Measurements from ENCODE around the gene AGO4.
"Not testable (repeated sequence)": the region's sequence is repeated elsewhere in the genome, so short reads cannot be mapped to it uniquely, and the experiment has no call there.

AGO4 gene

DNA sequence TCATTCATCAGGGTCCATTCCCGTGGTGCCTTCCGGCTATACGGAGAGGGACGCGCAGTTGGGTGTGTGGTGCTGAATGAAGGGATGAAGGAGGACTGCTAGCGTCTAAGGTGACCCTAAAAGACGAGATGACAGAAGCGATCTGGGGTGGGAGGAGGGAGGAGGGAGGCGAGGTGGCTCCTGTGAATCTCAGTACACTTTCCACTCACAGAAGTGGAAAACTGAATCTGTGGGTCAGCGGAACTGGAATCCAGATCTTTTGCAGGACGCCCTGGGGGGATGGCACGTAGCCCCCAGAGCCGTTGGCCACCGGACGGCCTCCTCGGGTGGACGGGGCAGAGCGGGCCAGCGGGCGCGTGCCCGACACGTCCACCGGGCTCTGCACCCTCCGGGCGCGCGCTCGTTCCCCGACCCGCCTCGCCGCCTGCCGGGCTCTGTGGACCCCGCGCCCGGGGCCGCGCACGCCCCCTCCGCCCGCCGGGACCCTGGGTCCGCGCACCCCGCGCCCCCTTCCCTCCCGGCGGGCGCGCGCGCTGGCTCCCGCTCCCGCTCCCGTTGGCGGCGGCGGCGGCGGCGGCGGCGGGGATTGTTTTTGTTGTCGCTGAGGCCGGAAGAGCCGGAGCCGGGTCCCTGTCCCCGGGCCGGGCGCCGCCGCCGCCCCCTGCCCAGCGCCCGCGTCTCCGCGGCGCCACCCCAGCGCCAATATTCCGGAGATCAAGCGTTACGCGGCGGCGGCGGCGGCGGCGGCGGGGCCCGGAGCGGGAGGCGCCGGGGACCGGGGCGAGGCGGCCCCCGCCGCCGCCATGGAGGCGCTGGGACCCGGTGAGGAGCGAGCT lies at the start of gene AGO4:
Gene AGO4 (plus strand): TSS at position 403 of the 836 bp plus-strand sequence. CDS start 401 bp downstream, at position 804.
- DNase-seq (ENCODE audit: low spot score) = peak; percentile 92

DNA sequence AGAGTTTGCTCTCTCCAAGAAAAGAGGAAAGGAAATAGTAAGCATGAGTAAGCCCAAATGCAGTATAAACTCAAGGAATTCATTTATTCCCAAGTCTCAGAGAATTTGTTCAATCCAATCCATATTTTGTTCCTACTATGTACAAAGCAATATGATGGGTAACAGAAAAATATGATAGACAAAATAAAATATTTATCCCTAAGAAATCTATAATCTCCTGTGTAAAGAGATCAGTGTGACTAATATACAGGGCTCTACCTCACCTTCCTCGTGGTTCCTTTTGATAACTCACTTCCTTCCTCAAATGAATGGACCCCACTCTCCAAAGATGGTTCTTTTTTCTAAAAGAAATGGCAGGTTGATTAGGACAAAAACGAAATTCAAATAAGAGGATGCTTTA lies 45.7 kb upstream of the AGO4 start:
- DNase-seq (ENCODE audit: low spot score) = no peak

DNA sequence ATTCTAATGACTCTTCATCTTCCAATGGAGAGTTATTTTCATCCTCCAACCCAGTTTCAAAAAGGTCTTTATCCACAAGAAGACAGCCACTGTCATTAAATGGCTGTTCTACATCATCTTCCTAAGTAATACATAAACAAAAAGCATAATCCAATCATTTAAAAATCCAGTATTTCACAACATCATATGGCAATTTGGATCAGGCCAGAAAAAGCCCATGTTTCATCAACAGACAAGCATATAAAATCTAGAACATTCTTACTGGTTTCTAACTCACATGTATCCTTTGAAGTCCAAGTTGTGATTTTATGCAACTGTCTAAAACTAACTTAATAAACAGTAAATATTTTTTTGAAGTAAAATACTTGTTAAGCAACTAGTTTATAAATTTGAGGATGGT lies 44.6 kb upstream of the AGO4 start:
- DNase-seq (ENCODE audit: low spot score) = no peak

DNA sequence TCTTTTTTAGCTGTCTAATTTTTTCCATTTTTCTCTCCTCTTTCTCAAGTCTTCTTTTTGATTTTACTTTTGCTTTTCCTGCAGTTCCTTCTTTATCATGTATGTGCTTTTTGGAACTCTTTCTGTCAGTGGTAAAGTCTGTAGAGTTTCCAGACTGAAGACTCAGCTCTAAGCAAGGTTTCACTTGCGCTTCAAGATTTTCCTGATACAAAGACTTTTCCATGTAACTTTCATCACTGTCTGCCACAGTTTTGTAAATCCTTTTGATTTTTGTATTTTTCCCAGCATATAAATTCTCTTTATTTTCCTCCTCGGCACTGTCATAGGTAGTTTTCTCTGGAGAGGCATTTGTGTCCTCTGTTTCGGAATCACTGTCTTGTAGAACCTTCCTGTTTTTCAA lies 43.5 kb upstream of the AGO4 start:
- no peak for DNase-seq (ENCODE audit: low spot score)

DNA sequence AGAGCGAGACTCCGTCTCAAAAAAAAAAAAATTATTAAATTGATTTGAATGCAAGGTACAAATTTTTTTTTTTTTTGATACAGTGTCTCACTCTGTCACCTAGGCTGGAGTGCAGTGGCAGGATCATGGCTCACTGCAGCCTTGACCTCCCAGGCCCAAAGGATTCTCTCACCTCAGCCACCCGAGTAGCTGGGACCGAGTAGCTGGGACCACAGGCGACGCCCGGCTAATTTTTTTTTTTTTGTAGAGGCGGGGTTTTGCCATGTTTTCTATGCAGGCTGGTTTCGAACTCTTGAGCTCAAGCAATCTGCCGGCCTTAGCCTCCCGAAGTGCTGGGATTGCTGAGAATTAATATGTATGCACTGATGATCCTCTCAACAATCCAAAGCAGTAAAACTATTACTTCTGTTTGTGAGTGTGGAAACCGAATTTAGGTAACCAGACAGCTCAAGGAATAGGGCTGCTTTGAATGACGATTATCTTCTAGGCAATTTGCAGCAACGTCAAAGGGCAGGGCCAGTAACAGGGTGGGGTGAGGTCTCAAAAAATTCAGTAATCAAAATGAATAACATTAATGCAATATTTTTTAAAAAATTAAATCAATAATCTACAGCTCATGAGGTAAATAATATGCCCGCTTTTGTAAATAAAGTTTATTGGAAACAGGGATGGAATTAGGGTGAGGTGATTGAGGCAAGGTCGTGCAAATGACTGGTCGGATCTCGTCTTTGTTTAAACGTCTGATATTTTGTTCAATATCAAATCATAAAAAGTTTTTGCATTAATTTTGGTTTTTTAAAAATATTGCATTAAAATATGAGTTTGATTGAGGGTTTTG lies 39.2 kb upstream of the AGO4 start:
- no peak for DNase-seq (ENCODE audit: low spot score)

DNA sequence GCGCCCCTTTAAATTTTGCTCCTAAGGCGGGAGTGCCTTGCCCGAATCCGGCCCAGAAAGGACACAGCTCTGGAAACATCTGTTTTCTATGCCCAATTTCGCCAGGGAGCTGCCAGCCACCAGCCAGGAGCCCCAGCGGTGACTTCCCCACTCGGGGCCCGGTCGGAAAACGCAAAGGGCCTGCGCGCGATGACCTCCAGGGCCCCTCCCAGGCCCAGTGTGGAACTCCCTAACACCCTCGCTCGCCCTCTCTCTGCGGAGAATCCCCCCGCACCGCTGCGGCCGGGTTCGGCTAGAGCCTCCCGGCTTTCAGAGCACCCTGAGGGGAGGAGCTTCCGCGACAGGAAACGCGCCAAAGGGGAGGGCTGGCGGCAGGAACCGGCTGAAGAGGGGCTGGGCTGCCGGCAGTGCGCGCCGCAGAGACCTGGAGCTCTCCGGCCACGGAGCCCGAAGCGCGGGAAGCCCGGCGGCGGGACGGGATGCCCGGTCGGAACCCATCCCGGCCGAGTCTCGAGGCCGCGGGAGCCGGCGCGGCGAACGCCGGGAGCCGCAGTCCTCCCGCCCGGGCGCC lies 38.5 kb upstream of the AGO4 start:
- peak; percentile 96 for DNase-seq (ENCODE audit: low spot score)

DNA sequence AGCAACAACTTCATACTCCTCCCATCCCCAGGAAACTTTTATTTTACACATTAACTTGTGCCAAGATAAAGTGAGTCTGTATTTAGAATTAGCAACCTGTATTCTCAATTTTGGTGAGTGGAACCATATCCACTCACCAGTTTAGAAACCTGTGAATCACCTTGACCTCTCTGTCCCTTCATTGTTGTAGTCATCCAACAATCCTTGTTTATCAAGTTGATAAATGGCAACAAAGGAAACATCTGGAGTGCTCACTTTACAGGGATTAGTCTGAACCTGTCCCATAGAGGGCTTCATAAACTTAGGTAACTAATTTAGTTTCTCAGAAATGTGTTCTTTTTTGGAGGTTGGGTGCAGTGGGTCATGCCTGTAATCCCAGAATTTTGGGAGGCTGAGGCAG lies 34.1 kb upstream of the AGO4 start:
- no peak for DNase-seq (ENCODE audit: low spot score)

DNA sequence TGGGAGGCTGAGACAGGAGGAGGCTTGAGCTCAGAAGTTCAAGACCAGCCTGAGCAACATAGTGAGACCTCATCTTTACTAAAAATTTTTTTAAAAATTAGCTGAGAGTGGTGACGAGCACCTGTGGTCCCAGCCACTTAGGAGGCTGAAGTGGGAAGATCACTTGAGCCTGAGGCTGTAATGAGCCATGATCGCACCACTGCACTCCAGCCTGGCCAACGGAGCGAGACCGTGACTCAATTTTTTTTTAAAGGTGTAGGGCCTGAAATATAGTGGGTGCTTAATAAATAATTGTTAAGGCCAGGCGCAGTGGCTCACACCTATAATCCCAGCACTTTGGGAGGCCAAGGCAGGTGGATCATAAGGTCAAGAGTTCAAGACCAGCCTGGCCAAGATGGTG lies 31.6 kb upstream of the AGO4 start:
- DNase-seq (ENCODE audit: low spot score) = not testable (repeated sequence)

DNA sequence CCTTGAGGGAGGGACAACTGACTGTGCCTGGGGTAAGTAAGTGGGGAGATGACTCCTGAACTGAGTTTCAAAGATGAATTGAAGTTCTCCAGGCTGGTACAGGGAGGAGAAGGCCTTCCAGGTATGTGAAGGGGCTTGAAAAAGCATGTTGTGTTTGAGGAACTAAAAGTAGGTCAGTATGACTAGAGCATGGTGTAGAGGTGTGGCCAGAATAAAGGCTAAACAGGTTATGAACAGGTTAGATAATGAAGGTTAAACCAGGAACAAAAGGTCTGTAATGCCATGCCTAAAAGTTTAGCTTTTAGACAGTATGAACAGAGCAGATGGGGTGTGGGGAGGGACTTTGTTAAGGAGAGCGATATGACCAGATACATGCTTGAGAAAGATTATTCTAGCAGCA lies 30.7 kb upstream of the AGO4 start:
- DNase-seq (ENCODE audit: low spot score) = no peak

DNA sequence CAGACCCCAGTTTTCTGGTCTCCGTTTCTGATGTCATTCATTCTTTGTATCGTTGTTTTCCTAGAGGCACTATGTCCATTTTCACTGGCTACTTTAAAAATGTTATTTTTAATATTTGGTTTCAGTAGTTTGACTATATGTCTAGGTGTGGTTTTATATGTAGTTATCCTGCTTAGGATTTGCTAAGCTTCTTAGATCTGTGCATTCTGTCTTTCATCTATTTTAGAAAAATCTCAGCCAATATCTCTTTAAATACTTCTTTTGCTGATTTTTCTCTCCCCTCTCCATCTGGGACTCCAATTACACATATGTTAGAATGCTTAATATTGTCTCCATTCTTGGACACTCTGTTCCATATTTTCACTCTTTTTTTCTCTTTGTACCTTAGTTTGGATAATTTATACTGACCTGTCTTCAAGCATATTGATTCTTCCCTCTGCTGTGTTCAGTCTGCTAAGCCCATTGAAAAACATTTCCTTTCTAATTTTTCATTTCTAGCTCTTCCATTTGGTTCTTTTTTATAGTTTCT lies 24.7 kb upstream of the AGO4 start:
- no peak for DNase-seq (ENCODE audit: low spot score)

DNA sequence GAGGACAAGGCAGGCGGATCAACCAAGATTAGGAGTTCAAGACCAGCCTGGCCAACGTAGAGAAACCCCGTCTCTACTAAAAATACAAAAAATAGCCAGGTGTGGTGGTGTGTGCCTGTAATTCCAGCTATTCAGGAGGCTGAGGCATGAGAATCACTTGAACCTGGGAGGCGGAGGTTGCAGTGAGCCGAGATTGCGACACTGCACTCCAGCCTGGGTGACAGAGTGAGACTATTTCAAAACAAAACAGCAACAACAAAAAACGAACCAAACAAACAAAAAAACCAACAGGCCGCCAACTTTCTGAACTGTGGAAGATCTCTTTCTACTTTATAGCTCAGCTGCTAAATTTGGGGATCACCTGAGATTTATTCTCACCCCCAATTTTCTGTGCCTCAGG lies 23.5 kb upstream of the AGO4 start:
- not testable (repeated sequence) for DNase-seq (ENCODE audit: low spot score)

DNA sequence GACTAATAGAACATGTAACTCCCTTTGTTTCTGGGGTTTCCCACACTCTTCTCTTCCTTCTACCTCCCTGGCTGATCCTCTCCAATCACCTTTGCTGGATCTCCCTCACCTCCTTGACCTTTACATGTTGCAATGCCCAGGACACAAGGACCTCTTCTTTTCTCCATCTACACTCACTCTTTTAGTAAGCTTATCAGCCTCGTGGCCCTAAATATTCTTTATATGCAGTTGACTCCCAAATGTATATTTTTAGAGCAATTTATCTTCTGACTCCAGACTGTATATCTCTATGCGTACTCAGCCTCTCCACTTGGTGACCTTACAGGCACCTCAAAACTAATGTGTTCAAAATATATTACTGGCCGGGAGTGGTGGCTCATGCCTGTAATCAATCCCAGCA lies 19.7 kb upstream of the AGO4 start:
- DNase-seq (ENCODE audit: low spot score) = no peak

DNA sequence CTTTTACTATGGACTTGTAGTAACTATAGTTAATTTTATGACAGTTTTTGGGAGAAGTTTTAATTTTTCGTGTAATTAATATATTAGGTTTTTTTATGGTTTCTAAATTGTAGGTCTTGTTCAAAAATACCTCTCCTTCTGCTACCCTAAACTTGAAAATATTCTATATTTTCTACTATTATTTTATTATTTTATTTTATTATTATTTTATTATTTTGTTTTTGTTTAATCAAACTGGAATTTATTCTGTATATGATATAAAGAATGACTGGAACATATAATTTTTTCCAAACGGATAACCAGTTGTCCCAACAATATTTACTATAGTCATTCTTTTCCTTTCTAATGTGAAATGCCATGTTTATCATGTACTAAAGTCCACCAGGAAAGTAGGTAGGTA lies 17.1 kb upstream of the AGO4 start:
- DNase-seq (ENCODE audit: low spot score) = no peak

DNA sequence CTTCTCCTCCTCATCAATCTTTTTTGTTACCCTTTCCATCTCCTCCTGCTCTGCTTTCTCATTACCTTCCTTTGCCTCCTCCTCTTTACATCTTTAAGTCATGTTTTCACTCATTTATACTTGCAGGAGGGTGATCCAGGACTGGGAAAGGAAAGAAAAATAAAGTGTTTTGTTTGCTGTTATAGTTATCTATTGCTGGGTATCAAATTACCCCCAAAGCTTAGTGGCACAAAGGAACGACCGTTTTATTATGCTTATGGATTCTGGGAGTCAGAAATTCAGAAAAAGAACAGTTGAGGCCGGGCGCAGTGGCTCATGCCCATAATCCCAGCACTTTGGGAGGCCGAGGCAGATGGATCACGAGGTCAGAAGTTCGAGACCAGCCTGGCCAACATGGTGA lies 12.5 kb upstream of the AGO4 start:
- DNase-seq (ENCODE audit: low spot score) = no peak

DNA sequence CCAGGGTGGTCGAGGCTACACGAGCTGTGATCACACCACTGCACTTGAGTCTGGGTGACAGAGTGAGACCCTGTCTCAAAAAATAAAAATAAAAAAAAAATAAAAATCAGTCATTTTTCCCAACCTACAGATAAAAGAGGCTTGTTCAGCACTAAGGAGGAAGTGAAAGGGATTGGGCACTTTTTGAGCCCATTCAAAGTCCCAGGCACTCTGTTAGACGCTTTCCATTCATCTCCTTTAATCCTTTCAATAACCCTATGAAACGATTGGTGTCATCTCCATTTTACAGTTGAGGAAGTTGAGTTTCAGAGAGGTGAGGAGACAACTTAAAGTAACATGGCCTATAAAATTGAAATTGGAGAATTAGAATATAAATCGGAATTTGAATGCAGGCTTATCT lies 10.4 kb upstream of the AGO4 start:
- DNase-seq (ENCODE audit: low spot score) = no peak

DNA sequence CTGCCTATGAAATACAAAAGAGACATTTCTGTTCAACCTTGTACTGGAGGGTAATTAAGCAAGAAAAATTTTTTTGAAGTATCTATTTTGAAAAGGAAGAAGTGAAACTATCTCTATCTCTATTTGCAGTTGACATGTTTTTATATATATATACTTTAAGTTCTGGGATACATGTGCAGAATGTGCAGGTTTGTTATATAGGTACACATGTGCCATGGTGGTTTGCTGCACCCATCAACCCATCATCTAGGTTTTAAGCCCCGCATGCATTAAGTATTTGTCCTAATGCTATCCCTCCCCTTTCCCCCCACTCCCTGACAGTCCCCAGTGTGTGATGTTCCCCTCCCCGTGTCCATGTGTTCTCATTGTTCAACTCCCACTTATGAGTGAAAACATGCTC lies 9.8 kb upstream of the AGO4 start:
- not testable (repeated sequence) for DNase-seq (ENCODE audit: low spot score)

DNA sequence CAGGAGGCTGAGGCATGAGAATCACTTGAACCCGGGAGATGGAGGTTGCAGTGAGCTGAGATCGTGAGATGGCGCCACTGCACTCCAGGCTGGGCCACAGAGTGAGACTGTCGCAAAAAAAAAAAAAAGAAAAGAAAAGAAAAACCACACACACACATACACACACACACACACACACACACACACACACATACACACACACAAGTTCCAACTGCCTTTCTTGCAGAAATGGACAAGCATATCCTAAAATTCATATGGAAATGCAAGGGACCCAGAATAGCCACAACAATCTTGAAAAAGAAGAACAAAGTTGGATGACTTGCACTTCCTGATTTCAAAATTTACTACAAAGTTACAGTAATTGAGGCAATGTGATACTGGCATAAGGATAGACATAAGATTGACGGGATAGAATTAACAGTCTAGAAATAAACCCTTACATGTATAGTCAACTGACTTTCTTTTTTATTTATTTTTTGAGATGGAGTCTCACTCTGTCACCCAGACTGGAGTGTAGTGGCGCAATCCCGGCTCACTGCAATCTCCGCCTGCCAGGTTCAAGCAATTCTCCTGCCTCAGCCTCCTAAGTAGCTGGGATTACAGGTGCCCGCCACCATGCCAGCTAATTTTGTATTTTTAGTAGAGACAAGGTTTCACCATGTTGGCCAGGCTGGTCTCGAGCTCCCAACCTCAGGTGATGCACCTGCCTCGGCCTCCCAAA lies 7.5 kb upstream of the AGO4 start:
- not testable (repeated sequence) for DNase-seq (ENCODE audit: low spot score)

DNA sequence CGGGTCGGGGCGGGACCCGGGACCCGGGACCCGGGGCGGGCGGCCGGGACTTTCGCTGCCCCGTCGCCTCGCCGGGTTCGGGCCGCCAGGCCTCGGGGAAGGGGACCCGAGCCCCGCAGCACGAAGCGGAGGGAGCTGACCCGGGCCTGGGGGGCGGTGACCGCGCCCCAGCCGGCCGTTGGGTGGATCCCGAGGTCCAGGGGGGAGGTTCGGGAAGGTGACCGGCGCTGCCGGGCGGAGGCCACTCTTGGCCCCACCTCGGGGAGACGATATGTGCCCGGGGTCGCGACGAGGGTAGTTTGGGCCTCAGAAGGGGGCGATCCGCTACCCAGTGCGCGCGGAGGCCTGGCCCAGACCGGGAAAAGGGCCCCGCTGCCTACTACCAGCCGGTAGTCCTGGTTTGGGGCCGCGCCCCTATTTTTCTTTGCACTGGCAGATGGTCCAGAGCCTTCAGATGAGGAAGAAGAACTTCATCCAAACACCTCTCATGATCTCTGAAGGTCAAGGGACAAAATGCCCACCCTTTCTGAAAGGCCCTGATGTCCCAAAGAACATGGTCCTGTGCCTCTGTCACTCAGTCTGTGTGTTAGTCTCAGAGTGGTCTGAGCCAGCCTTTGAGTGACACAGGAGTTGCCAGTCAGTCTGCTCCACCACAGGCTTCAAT lies 766 bp downstream of the AGO4 start:
- peak; percentile 62 for DNase-seq (ENCODE audit: low spot score)

DNA sequence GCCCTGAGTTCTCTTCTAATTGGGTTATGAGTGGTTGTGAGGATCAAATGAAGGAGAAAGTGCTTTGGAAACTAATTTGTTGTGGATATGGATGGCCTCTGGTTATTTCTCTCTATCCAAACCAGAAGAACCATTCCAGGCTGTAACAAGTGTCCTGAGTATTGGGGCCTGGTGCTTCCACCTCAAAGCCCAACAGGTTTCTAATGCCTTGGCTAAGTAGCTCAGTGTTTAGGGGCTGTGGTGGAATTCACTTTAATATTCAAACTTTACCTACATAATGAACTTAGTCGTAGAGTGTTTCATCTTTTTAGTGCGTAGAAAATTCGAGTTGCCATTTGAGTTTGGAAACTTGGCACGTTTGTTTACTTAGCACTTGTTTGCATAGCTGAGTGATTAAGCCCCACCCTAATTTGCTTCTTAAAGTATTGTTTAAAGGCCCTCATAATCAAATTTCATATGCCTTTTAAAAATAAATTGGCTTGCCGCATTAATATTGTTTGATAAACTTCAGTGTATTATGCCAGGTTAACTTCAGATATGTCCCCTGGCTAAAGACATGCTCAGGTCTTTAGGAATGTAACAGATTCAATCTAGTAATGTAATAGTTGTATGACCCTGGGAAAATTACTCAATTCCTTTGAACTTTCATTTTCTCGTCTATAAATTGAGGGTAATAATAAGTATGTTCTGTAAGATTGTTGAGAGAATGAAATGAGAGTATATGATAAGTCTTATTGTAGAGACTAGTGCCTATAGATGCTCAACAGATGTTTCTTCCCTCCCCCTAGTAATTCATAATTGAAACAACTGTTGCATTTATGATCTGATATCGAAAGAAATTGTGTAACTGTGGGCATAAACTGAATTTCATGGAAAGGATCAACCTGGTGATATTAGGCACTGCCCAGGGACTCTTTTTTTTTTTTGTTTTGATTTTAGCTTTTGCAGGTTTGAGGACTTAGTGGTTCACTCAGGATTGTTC lies 1.6 kb downstream of the AGO4 start:
- DNase-seq (ENCODE audit: low spot score) = no peak

Data from iPS-NIHi11 (cell line).